Gastroesophageal sphincter (tissue), 3 donors: ENCODE data around the gene PELI2.

Source experiments
- CTCF ChIP-seq, 4 experiments: fragments of 200-600 bp in 2 of 4; fragments of 450-650 bp in 2 of 4; sonication (generic) in 1 of 4; IDR thresholded peaks; one replicate each; pipeline ENCODE4 v1.5.1; 2017 to 2019; ENCODE audit warnings: antibody characterized with exemption in 4 of 4, mild to moderate bottlenecking in 2 of 4, moderate library complexity in 2 of 4
- EP300 ChIP-seq: sonication (generic); formaldehyde crosslinking; IDR thresholded peaks from one replicate; pipeline ENCODE4 v1.6.1; 2017; ENCODE audit warnings: antibody characterized with exemption, mild to moderate bottlenecking
- POLR2AphosphoS5 ChIP-seq: sonication (generic); formaldehyde crosslinking; IDR thresholded peaks from one replicate; pipeline ENCODE4 v1.6.1; 2017; ENCODE audit warnings: antibody characterized with exemption

GRCh38 chr14:56205881-56206280 lies 87.7 kb downstream of the PELI2 start:
- TF ChIP-seq CTCF (IDR thresholded peaks at IDR 0.05), result no peak
- no peak for TF ChIP-seq EP300
- TF ChIP-seq POLR2AphosphoS5, result no peak
